DND-41 (cell line): ENCODE data around the gene CBY2.

Experiments
- EZH2 ChIP-seq: IDR thresholded peaks from 3 replicates; pipeline ENCODE4 v1.6.1; 2012; ENCODE audit warnings: borderline replicate concordance, low read depth, mild to moderate bottlenecking, moderate library complexity, low read length, inconsistent platforms; ENCODE audit not compliant: severe bottlenecking
- TF ChIP-seq, protein P1 (sequence below): IDR thresholded peaks from 2 replicates; pipeline ENCODE4 v1.5.1; 2012; ENCODE audit warnings: borderline replicate concordance, low read length, moderate library complexity, mild to moderate bottlenecking; ENCODE audit not compliant: poor library complexity, severe bottlenecking; ENCODE audit errors: extremely low read depth

DNA sequence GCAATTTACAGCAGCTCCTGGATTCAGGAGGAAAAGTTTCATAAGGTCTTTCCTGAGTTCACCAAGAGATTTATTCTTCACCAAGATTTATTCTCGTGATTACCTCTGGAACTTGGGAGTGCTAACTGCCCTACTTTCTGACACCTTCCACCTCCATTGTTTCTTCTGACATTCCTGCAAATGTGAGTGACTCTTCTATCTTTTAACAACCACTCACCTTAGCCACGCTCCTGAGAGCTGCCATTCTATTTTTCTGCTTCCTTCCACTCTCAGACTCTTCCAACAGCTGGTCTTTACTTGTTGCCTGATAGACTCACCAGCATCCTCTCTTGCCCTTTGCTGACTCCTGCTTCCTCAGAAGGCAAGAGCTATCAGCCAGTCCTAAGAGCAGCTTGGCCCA, 11.5 kb upstream of the CBY2 start:
- TF ChIP-seq, protein P1, sequence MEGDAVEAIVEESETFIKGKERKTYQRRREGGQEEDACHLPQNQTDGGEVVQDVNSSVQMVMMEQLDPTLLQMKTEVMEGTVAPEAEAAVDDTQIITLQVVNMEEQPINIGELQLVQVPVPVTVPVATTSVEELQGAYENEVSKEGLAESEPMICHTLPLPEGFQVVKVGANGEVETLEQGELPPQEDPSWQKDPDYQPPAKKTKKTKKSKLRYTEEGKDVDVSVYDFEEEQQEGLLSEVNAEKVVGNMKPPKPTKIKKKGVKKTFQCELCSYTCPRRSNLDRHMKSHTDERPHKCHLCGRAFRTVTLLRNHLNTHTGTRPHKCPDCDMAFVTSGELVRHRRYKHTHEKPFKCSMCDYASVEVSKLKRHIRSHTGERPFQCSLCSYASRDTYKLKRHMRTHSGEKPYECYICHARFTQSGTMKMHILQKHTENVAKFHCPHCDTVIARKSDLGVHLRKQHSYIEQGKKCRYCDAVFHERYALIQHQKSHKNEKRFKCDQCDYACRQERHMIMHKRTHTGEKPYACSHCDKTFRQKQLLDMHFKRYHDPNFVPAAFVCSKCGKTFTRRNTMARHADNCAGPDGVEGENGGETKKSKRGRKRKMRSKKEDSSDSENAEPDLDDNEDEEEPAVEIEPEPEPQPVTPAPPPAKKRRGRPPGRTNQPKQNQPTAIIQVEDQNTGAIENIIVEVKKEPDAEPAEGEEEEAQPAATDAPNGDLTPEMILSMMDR: no peak
- no peak for TF ChIP-seq EZH2
